ENCODE data around the gene HSPB3.

The HSPB3 gene

GRCh38 chr5:54492178-54492577, 36.7 kb downstream of the HSPB3 start:
- TF ChIP-seq FOXM1 (IDR thresholded peaks at IDR 0.05; ENCODE audit: borderline replicate concordance, low read depth) (no peak), TEAD4 (IDR thresholded peaks at IDR 0.05) (no peak), EGR1 (IDR thresholded peaks at IDR 0.05) (no peak), RAD21 (IDR thresholded peaks at IDR 0.05; ENCODE audit: low read depth) (no peak)

GRCh38 chr5:54495027-54495426, 39.5 kb downstream of the HSPB3 start:
- no peak for TF ChIP-seq NFIC (IDR thresholded peaks at IDR 0.05)
- TF ChIP-seq RAD21 (IDR thresholded peaks at IDR 0.05; ENCODE audit: low read depth): no peak
- no peak for TF ChIP-seq EGR1 (IDR thresholded peaks at IDR 0.05)
- no peak for TF ChIP-seq TAF1 (IDR thresholded peaks at IDR 0.05; ENCODE audit: low read depth)
- TF ChIP-seq TCF12 (IDR thresholded peaks at IDR 0.05; ENCODE audit: low read depth): no peak
- TF ChIP-seq FOXM1 (IDR thresholded peaks at IDR 0.05; ENCODE audit: borderline replicate concordance, low read depth): no peak
- no peak for TF ChIP-seq CEBPB (IDR thresholded peaks at IDR 0.05)
- TF ChIP-seq EP300 (IDR thresholded peaks at IDR 0.05; ENCODE audit: borderline replicate concordance): no peak
- TF ChIP-seq MAX (IDR thresholded peaks at IDR 0.05): no peak
- no peak for TF ChIP-seq USF1 (IDR thresholded peaks at IDR 0.05)
- TF ChIP-seq REST (IDR thresholded peaks at IDR 0.05; ENCODE audit: low read depth): no peak
- no peak for TF ChIP-seq TEAD4 (IDR thresholded peaks at IDR 0.05)
- TF ChIP-seq CREB1 (IDR thresholded peaks at IDR 0.05; ENCODE audit: low read depth): no peak
- no peak for TF ChIP-seq YY1 (IDR thresholded peaks at IDR 0.05; ENCODE audit: low read depth)
- no peak for TF ChIP-seq ZBTB7A (IDR thresholded peaks at IDR 0.05; ENCODE audit: low read depth)

All from Ishikawa (cell line).